Measurements from ENCODE around the gene KSR2. TPM values are rescaled to one million over a fixed set of nuclear protein-coding genes. Genes with fewer than 3 reads are reported as not detected.

Gene KSR2
- total RNA-seq, 1 experiment from 2014 or later, result 1.3 TPM

- H3K27me3 Mint-ChIP-seq (ENCODE audit: low read depth), result no peaks in the 10 kb centered on the region; the same call in none of the 2 replicates
- DNase-seq, result no peak
- no peak overlapping the region for H2BK5ac ChIP-seq (ENCODE audit: insufficient read length, low read length)
- peak overlapping the region; percentile 80 to 86 for H3K4me3 Mint-ChIP-seq
- 0 out of 2 replicates have a peak, but pooled peaks cover 2% of the 10 kb centered on the region for H3K79me2 ChIP-seq (ENCODE audit: insufficient read depth, low read length)
- no peak overlapping the region for H2BK20ac ChIP-seq (ENCODE audit: low read depth, low read length, poor library complexity, severe bottlenecking)
- no peak overlapping the region for H4K5ac ChIP-seq (ENCODE audit: insufficient read length, low read depth, low read length)
- no peaks in the 10 kb centered on the region for H3K9me3 ChIP-seq (ENCODE audit: control insufficient read depth, low read depth, low read length)
- H3T11ph ChIP-seq (ENCODE audit: low read length), result no peak overlapping the region
- no peak overlapping the region for H3K4ac ChIP-seq (ENCODE audit: low read depth, low read length)
- no peaks in the 10 kb centered on the region for H4K20me1 ChIP-seq (ENCODE audit: control insufficient read depth, insufficient read depth, insufficient read length)
- H3K79me1 ChIP-seq (ENCODE audit: insufficient read depth, low read depth, low read length, poor library complexity, severe bottlenecking), result peaks cover 8% of the 10 kb centered on the region
- H3K18ac ChIP-seq (ENCODE audit: insufficient read length, low read depth, low read length), result no peak overlapping the region
- H3K9ac ChIP-seq (ENCODE audit: extremely low read depth, insufficient read length, low read length), result no peak overlapping the region
- no peak overlapping the region for H3K4me2 ChIP-seq (ENCODE audit: insufficient read depth, insufficient read length, low read length)
- peak overlapping the region in 1 of 3 experiments; percentile 40; a peak in 1 of 7 replicates for H3K27ac Mint-ChIP-seq
- peaks cover 0 to 3% of the 10 kb centered on the region in 2 experiments; a peak in 2 of 5 replicates for H3K9me3 Mint-ChIP-seq
- no peak overlapping the region for H3K14ac ChIP-seq (ENCODE audit: insufficient read depth, low read length)
- H3K56ac ChIP-seq (ENCODE audit: insufficient read length, low read depth, low read length), result no peak overlapping the region
- H2BK15ac ChIP-seq (ENCODE audit: low read depth, low read length), result no peak overlapping the region
- no peaks in the 10 kb centered on the region for H3K27me3 ChIP-seq (ENCODE audit: insufficient read depth, low read length)
- H4K91ac ChIP-seq (ENCODE audit: insufficient read length, low read depth, low read length), result no peak overlapping the region
- no peak overlapping the region for H2BK120ac ChIP-seq (ENCODE audit: low read depth, low read length, poor library complexity, severe bottlenecking)
- no peaks in the 10 kb centered on the region for H3K4me1 ChIP-seq (ENCODE audit: insufficient read depth, low read length)
- no CpG with 5 or more reads among the region's 9 CpGs for WGBS (ENCODE audit: extremely low coverage, insufficient read length, low lambda C conversion rate)
- H4K8ac ChIP-seq (replicated peaks; ENCODE audit: insufficient read length, low read depth, low read length), result no peak overlapping the region
- H2AK5ac ChIP-seq (ENCODE audit: insufficient read length, low read length), result no peak overlapping the region
- no peaks in the 10 kb centered on the region for H3K23me2 ChIP-seq (ENCODE audit: insufficient read length, low read depth, low read length, poor library complexity, severe bottlenecking)
- no peak overlapping the region for H3K27ac ChIP-seq (ENCODE audit: insufficient read length, low read depth, low read length)
- TF ChIP-seq CTCF (conservative IDR thresholded peaks at IDR 0.05), result no peak
- no peak overlapping the region for H2BK12ac ChIP-seq (ENCODE audit: insufficient read length, low read depth, low read length)
- H3K4me1 Mint-ChIP-seq, result peaks cover 5 to 14% of the 10 kb centered on the region in 2 experiments
- no peak overlapping the region for H3K23ac ChIP-seq (ENCODE audit: insufficient read length, low read depth, low read length)
- peak overlapping the region; percentile 11 for H2AFZ ChIP-seq (ENCODE audit: low read length)
- H3K36me3 Mint-ChIP-seq (ENCODE audit: insufficient read depth in 1 of 3, low read depth in 3 of 3), result peaks cover 15 to 28% (median 26%) of the 10 kb centered on the region in 3 experiments; a peak in 6 of 7 replicates
Observed at GRCh38 chr12:118015944-118016343, 47.2 kb upstream of the KSR2 start.

Data from H9 (cell line).